Measurements from ENCODE around the gene KCNQ1. TPM values are rescaled to one million over a fixed set of nuclear protein-coding genes. Genes with fewer than 3 reads are reported as not detected.

KCNQ1 gene
- total and polyA plus RNA-seq, 8 donors = 7.1 to 37.7 (median 9.9) TPM

- H3K4me1 ChIP-seq = no peaks in the 10 kb centered on the region
- intact Hi-C loops (cut with DNase I) = no loop called here
- TF ChIP-seq, protein P1, sequence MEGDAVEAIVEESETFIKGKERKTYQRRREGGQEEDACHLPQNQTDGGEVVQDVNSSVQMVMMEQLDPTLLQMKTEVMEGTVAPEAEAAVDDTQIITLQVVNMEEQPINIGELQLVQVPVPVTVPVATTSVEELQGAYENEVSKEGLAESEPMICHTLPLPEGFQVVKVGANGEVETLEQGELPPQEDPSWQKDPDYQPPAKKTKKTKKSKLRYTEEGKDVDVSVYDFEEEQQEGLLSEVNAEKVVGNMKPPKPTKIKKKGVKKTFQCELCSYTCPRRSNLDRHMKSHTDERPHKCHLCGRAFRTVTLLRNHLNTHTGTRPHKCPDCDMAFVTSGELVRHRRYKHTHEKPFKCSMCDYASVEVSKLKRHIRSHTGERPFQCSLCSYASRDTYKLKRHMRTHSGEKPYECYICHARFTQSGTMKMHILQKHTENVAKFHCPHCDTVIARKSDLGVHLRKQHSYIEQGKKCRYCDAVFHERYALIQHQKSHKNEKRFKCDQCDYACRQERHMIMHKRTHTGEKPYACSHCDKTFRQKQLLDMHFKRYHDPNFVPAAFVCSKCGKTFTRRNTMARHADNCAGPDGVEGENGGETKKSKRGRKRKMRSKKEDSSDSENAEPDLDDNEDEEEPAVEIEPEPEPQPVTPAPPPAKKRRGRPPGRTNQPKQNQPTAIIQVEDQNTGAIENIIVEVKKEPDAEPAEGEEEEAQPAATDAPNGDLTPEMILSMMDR (IDR thresholded peaks at IDR 0.05) = no peak
These were observed 283.4 kb downstream of the KCNQ1 start for GRCh38 chr11:2728128-2728662.

GRCh38 chr11:2728663-2729332 is 284.0 kb downstream of the KCNQ1 start:
- Histone ChIP-seq H3K4me3 (no peak overlapping the region), H3K9me3 (no peaks in the 10 kb centered on the region), H3K27ac (no peak overlapping the region), H3K36me3 (no peaks in the 10 kb centered on the region), H3K4me1 (no peaks in the 10 kb centered on the region), H3K27me3 (no peaks in the 10 kb centered on the region)
- DNase-seq (peak in 1 of 4 donors; percentile 19), ATAC-seq (no peak)
- intact Hi-C loops (cut with DNase I) = no loop called here
- TF ChIP-seq, protein P1 (IDR thresholded peaks at IDR 0.05) = no peak

More at GRCh38 chr11:2728128-2728662, 283.4 kb downstream of the KCNQ1 start:
- no peaks in the 10 kb centered on the region for H3K9me3 ChIP-seq
- ATAC-seq (no peak), DNase-seq (no peak)
- H3K27me3 ChIP-seq = no peaks in the 10 kb centered on the region
- H3K27ac ChIP-seq = no peak overlapping the region
- H3K36me3 ChIP-seq = no peaks in the 10 kb centered on the region
- no peak overlapping the region for H3K4me3 ChIP-seq

GRCh38 chr11:2729841-2730240 is 285.0 kb downstream of the KCNQ1 start:
- Histone ChIP-seq H3K4me1 (no peaks in the 10 kb centered on the region), H3K9me3 (no peaks in the 10 kb centered on the region), H3K27ac (no peak overlapping the region), H3K27me3 (no peaks in the 10 kb centered on the region), H3K36me3 (no peaks in the 10 kb centered on the region), H3K4me3 (no peak overlapping the region)
- intact Hi-C loops (cut with DNase I) = no loop called here
- DNase-seq = no peak
- ATAC-seq = no peak
- TF ChIP-seq, protein P1 (IDR thresholded peaks at IDR 0.05) = no peak

GRCh38 chr11:2730272-2731129 is 285.7 kb downstream of the KCNQ1 start:
- DNase-seq = peak in 1 of 4 donors; percentile 45
- no peak for ATAC-seq
- Histone ChIP-seq H3K27me3 (no peaks in the 10 kb centered on the region), H3K4me1 (no peaks in the 10 kb centered on the region), H3K9me3 (no peaks in the 10 kb centered on the region), H3K4me3 (no peak overlapping the region), H3K27ac (no peak overlapping the region), H3K36me3 (no peaks in the 10 kb centered on the region)
- TF ChIP-seq, protein P1 (IDR thresholded peaks at IDR 0.05) = no peak
- intact Hi-C loops (cut with DNase I) = no loop called here
